Measurements from ENCODE around the gene SEPTIN7.

SEPTIN7 gene

GRCh38 chr7:35823440-35823839 is 22.6 kb downstream of the SEPTIN7 start:
- Histone ChIP-seq H3K4me3 (no peak overlapping the region), H3K27ac (no peak overlapping the region)

- no peak overlapping the region for H3K4me3 ChIP-seq
- no peak overlapping the region for H3K27ac ChIP-seq
Observed at GRCh38 chr7:35825974-35826373, 25.1 kb downstream of the SEPTIN7 start.

GRCh38 chr7:35826751-35827150 is 25.9 kb downstream of the SEPTIN7 start:
- no peak overlapping the region for H3K4me3 ChIP-seq
- H3K27ac ChIP-seq, result no peak overlapping the region

GRCh38 chr7:35828817-35829216 is 28.0 kb downstream of the SEPTIN7 start:
- no peak overlapping the region for H3K4me3 ChIP-seq
- no peak overlapping the region for H3K27ac ChIP-seq

- no peak overlapping the region for H3K27ac ChIP-seq
- H3K4me3 ChIP-seq, result no peak overlapping the region
Observed at GRCh38 chr7:35831208-35831607, 30.4 kb downstream of the SEPTIN7 start.

GRCh38 chr7:35839860-35840854 is 39.3 kb downstream of the SEPTIN7 start:
- H3K27ac ChIP-seq, result no peak overlapping the region
- no peak overlapping the region for H3K4me3 ChIP-seq

GRCh38 chr7:35846816-35847412 is 46.1 kb downstream of the SEPTIN7 start:
- H3K27ac ChIP-seq, result no peak overlapping the region
- no peak overlapping the region for H3K4me3 ChIP-seq

- Histone ChIP-seq H3K27ac (no peak overlapping the region), H3K4me3 (no peak overlapping the region)
Observed at GRCh38 chr7:35848725-35849124, 47.9 kb downstream of the SEPTIN7 start.

- Histone ChIP-seq H3K4me3 (no peak overlapping the region), H3K27ac (no peak overlapping the region)
Observed at GRCh38 chr7:35849158-35849831, 48.4 kb downstream of the SEPTIN7 start.

- no peak overlapping the region for H3K27ac ChIP-seq
- H3K4me3 ChIP-seq, result no peak overlapping the region
Observed at GRCh38 chr7:35849954-35850353, 49.1 kb downstream of the SEPTIN7 start.

Data from skin epidermis (tissue), 12 donors.